ENCODE measurements around the gene CSPG5.

GRCh38 chr3:47581835-47582234 is 3.2 kb upstream of the CSPG5 start:
- TF ChIP-seq GATA3 (IDR thresholded peaks at IDR 0.05; ENCODE audit: low read depth, low read length) (no peak), GATA2 (IDR thresholded peaks at IDR 0.05; ENCODE audit: low read depth, low read length) (no peak)

Measured in SH-SY5Y (cell line).